ENCODE data around the gene ZBTB2.
A peak's percentile ranks its signal among the peaks of the same experiment; 100 is the strongest.

DNA sequence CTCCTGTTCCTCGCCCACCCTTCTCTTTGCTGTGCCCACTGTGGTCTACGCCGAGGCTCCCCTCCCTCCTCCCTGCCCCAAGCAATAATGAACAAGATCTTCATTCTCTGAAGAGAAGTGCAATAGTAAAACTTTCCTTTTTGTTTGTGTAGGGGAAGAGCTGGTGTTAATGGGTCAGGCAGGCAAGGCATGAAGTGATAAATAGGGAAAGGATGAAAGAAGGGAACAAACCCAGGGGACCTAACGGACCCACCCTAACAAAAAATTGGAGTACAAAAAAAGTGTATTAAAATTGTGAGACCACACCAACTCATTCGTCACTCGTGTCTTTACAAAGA, 66.9 kb downstream of the ZBTB2 start:
- no peak for TF ChIP-seq POLR2A (IDR thresholded peaks at IDR 0.05)
- TF ChIP-seq, protein P1, sequence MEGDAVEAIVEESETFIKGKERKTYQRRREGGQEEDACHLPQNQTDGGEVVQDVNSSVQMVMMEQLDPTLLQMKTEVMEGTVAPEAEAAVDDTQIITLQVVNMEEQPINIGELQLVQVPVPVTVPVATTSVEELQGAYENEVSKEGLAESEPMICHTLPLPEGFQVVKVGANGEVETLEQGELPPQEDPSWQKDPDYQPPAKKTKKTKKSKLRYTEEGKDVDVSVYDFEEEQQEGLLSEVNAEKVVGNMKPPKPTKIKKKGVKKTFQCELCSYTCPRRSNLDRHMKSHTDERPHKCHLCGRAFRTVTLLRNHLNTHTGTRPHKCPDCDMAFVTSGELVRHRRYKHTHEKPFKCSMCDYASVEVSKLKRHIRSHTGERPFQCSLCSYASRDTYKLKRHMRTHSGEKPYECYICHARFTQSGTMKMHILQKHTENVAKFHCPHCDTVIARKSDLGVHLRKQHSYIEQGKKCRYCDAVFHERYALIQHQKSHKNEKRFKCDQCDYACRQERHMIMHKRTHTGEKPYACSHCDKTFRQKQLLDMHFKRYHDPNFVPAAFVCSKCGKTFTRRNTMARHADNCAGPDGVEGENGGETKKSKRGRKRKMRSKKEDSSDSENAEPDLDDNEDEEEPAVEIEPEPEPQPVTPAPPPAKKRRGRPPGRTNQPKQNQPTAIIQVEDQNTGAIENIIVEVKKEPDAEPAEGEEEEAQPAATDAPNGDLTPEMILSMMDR (IDR thresholded peaks at IDR 0.05 in 8 of 11, conservative IDR thresholded peaks at IDR 0.05 in 3 of 11): peak in 5 of 11 experiments; percentile 45 to 63 (median 56)

Measured in spleen (tissue), 7 donors.